GM21528 (cell line): Measurements from ENCODE around the gene CSTPP1.

Experiments
- ATAC-seq: cut with Tn5 transposase; IDR thresholded peaks from one replicate; pipeline ENCODE4 v1.9.1; 2021; ENCODE audit warnings: mild to moderate bottlenecking, moderate library complexity; ENCODE audit not compliant: unreplicated experiment, low FRiP score

Gene CSTPP1

DNA sequence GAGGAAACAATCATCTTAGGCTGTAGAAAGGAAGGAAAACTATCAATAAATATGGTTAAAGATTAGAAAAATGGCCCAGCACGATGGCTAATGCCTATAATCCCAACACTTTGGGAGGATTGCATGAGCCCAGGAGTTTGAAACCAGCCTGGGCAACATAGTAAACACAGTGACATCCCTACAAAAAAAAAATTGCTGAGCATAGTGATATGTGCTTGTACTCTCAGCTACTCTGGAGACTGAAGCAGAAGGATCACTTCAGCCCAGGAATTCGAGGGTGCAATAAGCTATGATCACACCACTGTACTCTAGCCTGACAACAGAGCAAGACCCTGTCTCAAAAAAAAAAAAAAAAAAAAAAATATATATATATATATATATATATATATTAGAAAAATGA, 185.2 kb downstream of the CSTPP1 start:
- no peak for ATAC-seq

DNA sequence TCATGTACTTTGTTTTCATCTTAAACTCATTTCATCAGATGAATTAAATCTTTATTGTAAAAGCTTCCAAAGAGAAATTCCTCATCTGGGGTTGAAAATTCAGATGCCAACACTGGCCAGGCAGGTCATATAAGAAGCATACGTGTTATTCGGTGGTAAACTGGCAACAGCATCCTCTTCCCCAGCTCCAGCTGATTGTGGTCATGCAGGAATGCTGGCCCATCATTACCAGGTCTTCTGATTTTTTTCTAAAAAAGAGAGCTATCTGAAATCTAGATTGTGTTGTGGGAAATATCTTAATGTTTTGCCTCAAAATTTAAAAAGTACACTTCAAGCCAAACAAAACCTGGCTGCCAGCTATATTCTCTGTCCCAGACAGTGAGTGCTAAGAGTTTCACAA, 186.5 kb downstream of the CSTPP1 start:
- no peak for ATAC-seq

- no peak for ATAC-seq
These were observed 188.1 kb downstream of the CSTPP1 start for GRCh38 chr11:47124675-47125074.

DNA sequence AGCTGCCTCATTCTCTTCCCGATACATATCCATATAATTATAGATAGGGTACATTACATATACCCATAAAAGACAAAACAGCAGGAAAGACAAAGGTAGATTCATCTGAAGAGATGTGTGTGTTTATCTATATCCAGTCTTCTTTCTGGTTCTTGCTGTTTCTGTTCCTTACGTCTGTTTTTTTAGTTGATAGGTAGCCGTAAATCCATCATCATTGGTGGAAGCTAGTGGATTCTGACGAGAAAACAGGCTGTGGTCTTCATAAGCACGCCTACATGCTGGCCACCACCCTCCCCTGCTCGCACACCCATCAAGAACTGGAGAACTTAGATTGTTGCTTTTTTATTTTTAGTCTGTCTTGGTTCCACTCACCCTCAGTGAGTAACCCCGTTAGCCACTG, 188.5 kb downstream of the CSTPP1 start:
- no peak for ATAC-seq

DNA sequence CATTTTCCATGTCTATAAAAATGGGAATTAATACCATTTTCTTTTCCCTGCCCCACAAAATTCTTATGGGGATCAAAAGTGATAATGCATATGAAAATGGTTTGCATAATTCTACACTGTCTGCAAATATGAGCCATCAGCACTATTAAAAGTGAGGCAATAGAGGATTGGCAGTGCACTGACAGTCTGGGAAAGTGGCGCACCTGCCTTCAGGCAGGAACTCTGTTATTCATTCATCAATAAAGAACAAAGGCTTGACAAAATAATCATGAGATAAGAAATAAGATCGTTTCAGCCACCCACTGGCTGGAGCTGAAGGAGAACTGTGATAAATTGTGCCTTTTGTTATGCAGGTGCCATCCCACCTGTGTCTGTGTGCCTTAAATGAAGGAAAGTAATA, 190.7 kb downstream of the CSTPP1 start:
- ATAC-seq, result no peak

GRCh38 chr11:47130543-47130942, 194.0 kb downstream of the CSTPP1 start:
- no peak for ATAC-seq

GRCh38 chr11:47131136-47131535, 194.6 kb downstream of the CSTPP1 start:
- ATAC-seq, result no peak

GRCh38 chr11:47132490-47132889, 195.9 kb downstream of the CSTPP1 start:
- ATAC-seq, result no peak

GRCh38 chr11:47132981-47133380, 196.4 kb downstream of the CSTPP1 start:
- ATAC-seq, result no peak

- no peak for ATAC-seq
These were observed 199.8 kb downstream of the CSTPP1 start for GRCh38 chr11:47136327-47136726.

- ATAC-seq, result no peak
These were observed 200.4 kb downstream of the CSTPP1 start for GRCh38 chr11:47136921-47137320.

GRCh38 chr11:47137476-47137875, 200.9 kb downstream of the CSTPP1 start:
- no peak for ATAC-seq

GRCh38 chr11:47139878-47140277, 203.3 kb downstream of the CSTPP1 start:
- ATAC-seq, result no peak

GRCh38 chr11:47143322-47143721, 206.8 kb downstream of the CSTPP1 start:
- ATAC-seq, result no peak

GRCh38 chr11:47144541-47144940, 208.0 kb downstream of the CSTPP1 start:
- no peak for ATAC-seq

GRCh38 chr11:47147250-47147649, 210.7 kb downstream of the CSTPP1 start:
- ATAC-seq, result no peak

- no peak for ATAC-seq
These were observed 211.1 kb downstream of the CSTPP1 start for GRCh38 chr11:47147681-47148080.

- no peak for ATAC-seq
These were observed 211.7 kb downstream of the CSTPP1 start for GRCh38 chr11:47148270-47148669.

GRCh38 chr11:47148903-47149531, 212.5 kb downstream of the CSTPP1 start:
- no peak for ATAC-seq

DNA sequence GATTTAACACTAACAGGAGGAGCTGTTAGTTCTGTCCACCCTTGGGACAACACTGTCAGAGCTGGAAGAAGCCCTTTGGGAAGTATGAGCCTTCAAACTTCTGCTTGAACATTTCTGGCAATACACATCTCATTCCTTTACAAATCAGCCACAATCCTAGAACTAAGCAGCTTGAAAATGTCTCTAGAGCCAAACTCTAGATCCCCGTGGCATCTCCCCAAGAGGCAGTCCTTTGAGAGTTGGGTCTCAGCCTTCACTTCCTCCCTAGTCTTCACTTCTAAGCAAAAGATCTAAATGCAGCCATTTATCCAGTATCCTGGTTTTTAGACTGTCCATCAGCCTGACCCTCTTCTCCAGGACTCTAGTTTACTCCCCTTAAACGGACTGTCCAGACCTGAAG, 213.2 kb downstream of the CSTPP1 start:
- no peak for ATAC-seq

DNA sequence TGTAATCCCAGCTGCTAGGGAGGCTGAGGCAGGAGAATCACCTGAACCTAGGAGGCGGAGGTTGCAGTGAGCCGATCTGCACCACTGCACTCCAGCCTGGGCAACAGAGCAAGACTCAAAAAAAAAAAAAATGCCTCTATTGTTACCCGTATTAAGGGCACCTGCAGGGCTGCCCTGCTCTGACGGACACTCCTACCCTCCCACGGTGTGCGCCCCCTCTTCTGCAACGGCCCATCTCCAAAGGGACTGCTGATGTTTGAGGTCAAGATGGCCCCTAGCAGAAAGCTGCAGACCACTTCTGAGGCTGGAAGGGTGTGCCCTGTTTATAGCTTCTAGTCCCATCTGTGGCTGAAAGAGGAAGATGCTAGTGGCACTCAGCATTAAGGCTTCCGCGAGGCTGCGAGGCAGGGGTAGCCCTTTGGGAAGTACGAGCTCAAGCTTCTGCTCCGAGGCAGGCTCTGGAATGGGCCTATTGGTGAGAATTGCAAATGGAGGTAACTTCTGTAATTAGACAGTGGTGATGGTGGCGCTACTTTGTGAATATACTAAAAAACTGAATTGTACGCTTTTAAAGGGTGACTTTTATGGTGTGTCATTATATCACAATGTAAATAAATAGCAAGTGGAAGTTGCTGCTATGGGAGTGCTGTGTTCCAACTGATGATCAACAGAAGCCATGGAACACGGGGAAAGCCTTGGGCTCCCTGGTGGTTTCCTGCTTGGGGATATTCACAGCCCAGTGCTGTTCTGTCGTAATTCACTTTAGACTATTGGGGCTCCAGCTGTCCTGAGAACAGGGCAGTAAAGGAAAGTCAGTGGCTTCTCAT, 215.8 kb downstream of the CSTPP1 start:
- no peak for ATAC-seq
